ENCODE data around the gene KIF16B. TPM values are rescaled to one million over a fixed set of nuclear protein-coding genes. Genes with fewer than 3 reads are reported as not detected.

KIF16B gene
- total and polyA plus RNA-seq, 2 of the 13 experiments (the other 11 are each of a cell fraction or from before 2014, with no cell fraction given) = 6.9 to 18.0 TPM

DNA sequence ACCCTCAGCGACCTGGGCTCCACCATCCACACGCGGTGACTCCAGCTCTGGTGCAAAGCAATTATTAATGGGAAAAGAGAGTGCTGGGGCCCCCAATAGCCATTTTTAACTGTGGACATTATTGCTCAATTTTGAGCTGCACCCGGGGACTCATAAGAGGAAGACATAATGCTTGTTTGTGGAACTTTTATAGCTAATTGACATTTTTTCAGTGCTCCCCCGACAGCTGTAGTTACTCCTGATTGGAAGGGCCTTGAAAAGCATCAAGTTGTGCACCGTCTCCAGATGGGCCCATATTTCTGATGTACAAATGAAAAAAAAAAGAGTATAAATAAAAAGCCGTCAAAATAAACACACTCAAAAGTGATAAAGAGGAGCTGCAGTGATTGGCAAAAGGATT lies 327.0 kb downstream of the KIF16B start (continued):
- TF ChIP-seq NCOA5 (CRISPR knock-in tag; IDR thresholded peaks at IDR 0.05) = no peak
- TF ChIP-seq, protein P1, sequence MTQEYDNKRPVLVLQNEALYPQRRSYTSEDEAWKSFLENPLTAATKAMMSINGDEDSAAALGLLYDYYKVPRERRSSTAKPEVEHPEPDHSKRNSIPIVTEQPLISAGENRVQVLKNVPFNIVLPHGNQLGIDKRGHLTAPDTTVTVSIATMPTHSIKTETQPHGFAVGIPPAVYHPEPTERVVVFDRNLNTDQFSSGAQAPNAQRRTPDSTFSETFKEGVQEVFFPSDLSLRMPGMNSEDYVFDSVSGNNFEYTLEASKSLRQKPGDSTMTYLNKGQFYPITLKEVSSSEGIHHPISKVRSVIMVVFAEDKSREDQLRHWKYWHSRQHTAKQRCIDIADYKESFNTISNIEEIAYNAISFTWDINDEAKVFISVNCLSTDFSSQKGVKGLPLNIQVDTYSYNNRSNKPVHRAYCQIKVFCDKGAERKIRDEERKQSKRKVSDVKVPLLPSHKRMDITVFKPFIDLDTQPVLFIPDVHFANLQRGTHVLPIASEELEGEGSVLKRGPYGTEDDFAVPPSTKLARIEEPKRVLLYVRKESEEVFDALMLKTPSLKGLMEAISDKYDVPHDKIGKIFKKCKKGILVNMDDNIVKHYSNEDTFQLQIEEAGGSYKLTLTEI (CRISPR knock-in tag; conservative IDR thresholded peaks at IDR 0.05) = no peak

DNA sequence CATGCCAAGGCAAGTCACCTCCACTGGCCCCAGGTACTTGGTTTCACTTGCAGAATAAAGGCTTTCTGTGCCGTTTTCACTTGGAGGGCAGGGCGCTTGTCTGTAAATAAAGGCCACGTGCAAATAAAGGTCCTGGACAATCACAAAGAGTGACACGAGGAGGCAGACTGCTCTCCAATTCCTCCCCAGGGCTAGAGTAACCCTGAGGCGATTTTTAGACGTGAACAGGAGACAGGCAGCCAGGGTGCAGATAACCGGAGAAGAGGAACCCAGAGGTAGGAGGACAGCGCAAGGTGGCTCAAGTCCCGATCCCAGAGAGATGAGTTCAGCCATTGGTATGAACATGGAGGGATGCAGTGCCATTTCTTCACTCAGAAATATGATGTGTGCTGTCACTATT lies 327.4 kb downstream of the KIF16B start:
- no TSS peak for BruUV-seq (replicated peaks)
- ChIA-PET CTCF (ENCODE audit: low intra/inter-chr PET ratio, low total read pairs) (no interaction called here), POLR2A (no interaction called here)
- DNase-seq (ENCODE audit: low spot score) (peak; percentile 44), FAIRE-seq (peak; percentile 46), ATAC-seq (peak; percentile 33; the same call in 2 of the 3 replicates)
- no peak overlapping the region for H2AFZ ChIP-seq (ENCODE audit: low read length)
- H3K4me1 ChIP-seq (ENCODE audit: insufficient read depth, low read length) = 0 out of 2 replicates have a peak, but pooled peaks cover 4% of the 10 kb centered on the region
- H4K20me1 ChIP-seq (ENCODE audit: insufficient read depth, low read length) = no peaks in the 10 kb centered on the region
- 34% methylated on average over 9 of the region's 9 CpGs for WGBS (ENCODE audit: low lambda C conversion rate)
- H3K4me3 ChIP-seq (replicated peaks in 1 of 3; ENCODE audit: insufficient read depth in 1 of 3, low read depth in 2 of 3, low read length in 3 of 3) = no peak overlapping the region
- intact Hi-C loops (cut with micrococcal nuclease; ENCODE audit: unreplicated experiment) = no loop called here
- H3K27me3 ChIP-seq (ENCODE audit: control insufficient read depth in 1 of 2, insufficient read depth in 2 of 2, low read length in 2 of 2) = no peaks in the 10 kb centered on the region
- no peaks in the 10 kb centered on the region for H3K79me2 ChIP-seq (ENCODE audit: insufficient read depth, low read length)
- H3K9ac ChIP-seq (ENCODE audit: insufficient read depth, low read depth, low read length) = no peak overlapping the region
- H3K36me3 ChIP-seq (replicated peaks in 1 of 2; ENCODE audit: control insufficient read depth in 1 of 2, insufficient read depth in 2 of 2, low read length in 2 of 2) = no peaks in the 10 kb centered on the region
- no peaks in the 10 kb centered on the region; the same call in 1 of the 2 replicates for H3K9me3 ChIP-seq (ENCODE audit: low read length)
- in situ Hi-C loops (cut with HindIII; ENCODE audit: extremely low pct_ligation_motif_present, low pct_unique_long_range_greater_than_20kb) = loop anchor here (10.0 kb wide), 1 partner anchor 229 kb away; no protein-coding TSS in a partner anchor
- H3K4me2 ChIP-seq (ENCODE audit: low read depth, low read length) = peak overlapping the region; percentile 8; the same call in 1 of the 2 replicates
- no peak overlapping the region for H3K27ac ChIP-seq (ENCODE audit: extremely low read length, insufficient read depth, low read length)
- peak; percentile 30; the same call in 1 of the 2 replicates for TF ChIP-seq BHLHE40 (IDR thresholded peaks at IDR 0.05; ENCODE audit: low read length)
- TF ChIP-seq, protein P2, sequence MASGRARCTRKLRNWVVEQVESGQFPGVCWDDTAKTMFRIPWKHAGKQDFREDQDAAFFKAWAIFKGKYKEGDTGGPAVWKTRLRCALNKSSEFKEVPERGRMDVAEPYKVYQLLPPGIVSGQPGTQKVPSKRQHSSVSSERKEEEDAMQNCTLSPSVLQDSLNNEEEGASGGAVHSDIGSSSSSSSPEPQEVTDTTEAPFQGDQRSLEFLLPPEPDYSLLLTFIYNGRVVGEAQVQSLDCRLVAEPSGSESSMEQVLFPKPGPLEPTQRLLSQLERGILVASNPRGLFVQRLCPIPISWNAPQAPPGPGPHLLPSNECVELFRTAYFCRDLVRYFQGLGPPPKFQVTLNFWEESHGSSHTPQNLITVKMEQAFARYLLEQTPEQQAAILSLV (CRISPR knock-in tag; IDR thresholded peaks at IDR 0.05; ENCODE audit: borderline replicate concordance) = no peak
- TF ChIP-seq, protein P3, sequence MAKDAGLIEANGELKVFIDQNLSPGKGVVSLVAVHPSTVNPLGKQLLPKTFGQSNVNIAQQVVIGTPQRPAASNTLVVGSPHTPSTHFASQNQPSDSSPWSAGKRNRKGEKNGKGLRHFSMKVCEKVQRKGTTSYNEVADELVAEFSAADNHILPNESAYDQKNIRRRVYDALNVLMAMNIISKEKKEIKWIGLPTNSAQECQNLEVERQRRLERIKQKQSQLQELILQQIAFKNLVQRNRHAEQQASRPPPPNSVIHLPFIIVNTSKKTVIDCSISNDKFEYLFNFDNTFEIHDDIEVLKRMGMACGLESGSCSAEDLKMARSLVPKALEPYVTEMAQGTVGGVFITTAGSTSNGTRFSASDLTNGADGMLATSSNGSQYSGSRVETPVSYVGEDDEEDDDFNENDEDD (CRISPR knock-in tag; IDR thresholded peaks at IDR 0.05; ENCODE audit: borderline replicate concordance) = 0 out of 2 replicates have a peak, but pooled peaks have one; percentile 27
- TF ChIP-seq, protein P4, sequence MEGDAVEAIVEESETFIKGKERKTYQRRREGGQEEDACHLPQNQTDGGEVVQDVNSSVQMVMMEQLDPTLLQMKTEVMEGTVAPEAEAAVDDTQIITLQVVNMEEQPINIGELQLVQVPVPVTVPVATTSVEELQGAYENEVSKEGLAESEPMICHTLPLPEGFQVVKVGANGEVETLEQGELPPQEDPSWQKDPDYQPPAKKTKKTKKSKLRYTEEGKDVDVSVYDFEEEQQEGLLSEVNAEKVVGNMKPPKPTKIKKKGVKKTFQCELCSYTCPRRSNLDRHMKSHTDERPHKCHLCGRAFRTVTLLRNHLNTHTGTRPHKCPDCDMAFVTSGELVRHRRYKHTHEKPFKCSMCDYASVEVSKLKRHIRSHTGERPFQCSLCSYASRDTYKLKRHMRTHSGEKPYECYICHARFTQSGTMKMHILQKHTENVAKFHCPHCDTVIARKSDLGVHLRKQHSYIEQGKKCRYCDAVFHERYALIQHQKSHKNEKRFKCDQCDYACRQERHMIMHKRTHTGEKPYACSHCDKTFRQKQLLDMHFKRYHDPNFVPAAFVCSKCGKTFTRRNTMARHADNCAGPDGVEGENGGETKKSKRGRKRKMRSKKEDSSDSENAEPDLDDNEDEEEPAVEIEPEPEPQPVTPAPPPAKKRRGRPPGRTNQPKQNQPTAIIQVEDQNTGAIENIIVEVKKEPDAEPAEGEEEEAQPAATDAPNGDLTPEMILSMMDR (CRISPR knock-in tag; IDR thresholded peaks at IDR 0.05) = peak; percentile 41
- TF ChIP-seq NCOA2 (CRISPR knock-in tag; IDR thresholded peaks at IDR 0.05) = no peak
- TF ChIP-seq, protein P5, sequence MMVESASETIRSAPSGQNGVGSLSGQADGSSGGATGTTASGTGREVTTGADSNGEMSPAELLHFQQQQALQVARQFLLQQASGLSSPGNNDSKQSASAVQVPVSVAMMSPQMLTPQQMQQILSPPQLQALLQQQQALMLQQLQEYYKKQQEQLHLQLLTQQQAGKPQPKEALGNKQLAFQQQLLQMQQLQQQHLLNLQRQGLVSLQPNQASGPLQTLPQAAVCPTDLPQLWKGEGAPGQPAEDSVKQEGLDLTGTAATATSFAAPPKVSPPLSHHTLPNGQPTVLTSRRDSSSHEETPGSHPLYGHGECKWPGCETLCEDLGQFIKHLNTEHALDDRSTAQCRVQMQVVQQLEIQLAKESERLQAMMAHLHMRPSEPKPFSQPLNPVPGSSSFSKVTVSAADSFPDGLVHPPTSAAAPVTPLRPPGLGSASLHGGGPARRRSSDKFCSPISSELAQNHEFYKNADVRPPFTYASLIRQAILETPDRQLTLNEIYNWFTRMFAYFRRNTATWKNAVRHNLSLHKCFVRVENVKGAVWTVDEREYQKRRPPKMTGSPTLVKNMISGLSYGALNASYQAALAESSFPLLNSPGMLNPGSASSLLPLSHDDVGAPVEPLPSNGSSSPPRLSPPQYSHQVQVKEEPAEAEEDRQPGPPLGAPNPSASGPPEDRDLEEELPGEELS (CRISPR knock-in tag; IDR thresholded peaks at IDR 0.05) = 0 out of 2 replicates have a peak, but pooled peaks have one; percentile 10
- TF ChIP-seq SOX5 (CRISPR knock-in tag; IDR thresholded peaks at IDR 0.05; ENCODE audit: borderline replicate concordance) = peak; percentile 45; the same call in 1 of the 2 replicates
- TF ChIP-seq, protein P6, sequence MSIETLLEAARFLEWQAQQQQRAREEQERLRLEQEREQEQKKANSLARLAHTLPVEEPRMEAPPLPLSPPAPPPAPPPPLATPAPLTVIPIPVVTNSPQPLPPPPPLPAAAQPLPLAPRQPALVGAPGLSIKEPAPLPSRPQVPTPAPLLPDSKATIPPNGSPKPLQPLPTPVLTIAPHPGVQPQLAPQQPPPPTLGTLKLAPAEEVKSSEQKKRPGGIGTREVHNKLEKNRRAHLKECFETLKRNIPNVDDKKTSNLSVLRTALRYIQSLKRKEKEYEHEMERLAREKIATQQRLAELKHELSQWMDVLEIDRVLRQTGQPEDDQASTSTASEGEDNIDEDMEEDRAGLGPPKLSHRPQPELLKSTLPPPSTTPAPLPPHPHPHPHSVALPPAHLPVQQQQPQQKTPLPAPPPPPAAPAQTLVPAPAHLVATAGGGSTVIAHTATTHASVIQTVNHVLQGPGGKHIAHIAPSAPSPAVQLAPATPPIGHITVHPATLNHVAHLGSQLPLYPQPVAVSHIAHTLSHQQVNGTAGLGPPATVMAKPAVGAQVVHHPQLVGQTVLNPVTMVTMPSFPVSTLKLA (IDR thresholded peaks at IDR 0.05) = peak; percentile 57; the same call in 1 of the 2 replicates
- TF ChIP-seq SOX6 (IDR thresholded peaks at IDR 0.05) = no peak
- TF ChIP-seq SOX6 (CRISPR knock-in tag; IDR thresholded peaks at IDR 0.05) = 0 out of 2 replicates have a peak, but pooled peaks have one; percentile 17
